Limb (tissue), 2 donors: ENCODE results near the gene VAMP1.
"Not testable (repeated sequence)": the region's sequence is repeated elsewhere in the genome, so short reads cannot be mapped to it uniquely, and the experiment has no call there.

Experiments used
- DNase-seq, 2 donors: peaks; one replicate each; pipeline ENCODE4 v3.0.0-alpha.2; 2016; ENCODE audit errors: extremely low spot score in 2 of 2

VAMP1 gene

GRCh38 chr12:6451348-6452244 lies 18.9 kb downstream of the VAMP1 start, which contains the start of gene TAPBPL:
Gene TAPBPL (plus strand): TSS chr12:6452042. CDS start chr12:6452249, 207 bp downstream.
- DNase-seq: peak; percentile 87 to 88

- no peak for DNase-seq
Measured at GRCh38 chr12:6450869-6451347, 19.6 kb downstream of the VAMP1 start.

- no peak for DNase-seq
Measured at GRCh38 chr12:6450091-6450868, 20.2 kb downstream of the VAMP1 start.

GRCh38 chr12:6444704-6445688 lies 25.5 kb downstream of the VAMP1 start, which contains the start of gene CD27:
Gene CD27 (plus strand): TSS chr12:6444955. CDS start chr12:6445096, 141 bp downstream.
- DNase-seq: no peak

GRCh38 chr12:6444031-6444430 lies 26.4 kb downstream of the VAMP1 start:
- no peak for DNase-seq

GRCh38 chr12:6443361-6443983 lies 27.0 kb downstream of the VAMP1 start:
- no peak for DNase-seq

GRCh38 chr12:6442836-6443235 lies 27.6 kb downstream of the VAMP1 start:
- DNase-seq: no peak

- DNase-seq: no peak
Measured at GRCh38 chr12:6440391-6440790, 30.1 kb downstream of the VAMP1 start.

GRCh38 chr12:6438345-6438744 lies 32.1 kb downstream of the VAMP1 start:
- DNase-seq: no peak

GRCh38 chr12:6437586-6437985 lies 32.9 kb downstream of the VAMP1 start:
- no peak for DNase-seq

- DNase-seq: no peak
Measured at GRCh38 chr12:6435961-6436715, 34.3 kb downstream of the VAMP1 start.

GRCh38 chr12:6434205-6435140 lies 36.0 kb downstream of the VAMP1 start:
- no peak for DNase-seq

- DNase-seq: no peak
Measured at GRCh38 chr12:6432991-6433390, 37.5 kb downstream of the VAMP1 start.

GRCh38 chr12:6430124-6430989 lies 40.1 kb downstream of the VAMP1 start:
- no peak for DNase-seq

GRCh38 chr12:6428326-6428725 lies 42.2 kb downstream of the VAMP1 start:
- DNase-seq: no peak

GRCh38 chr12:6427796-6428195 lies 42.7 kb downstream of the VAMP1 start:
- not testable (repeated sequence) for DNase-seq

- DNase-seq: no peak
Measured at GRCh38 chr12:6426882-6427671, 43.4 kb downstream of the VAMP1 start.
